ENCODE results near the gene PAIP1.
"Not testable (repeated sequence)": the region's sequence is repeated elsewhere in the genome, so short reads cannot be mapped to it uniquely, and the experiment has no call there.

PAIP1 gene

DNA sequence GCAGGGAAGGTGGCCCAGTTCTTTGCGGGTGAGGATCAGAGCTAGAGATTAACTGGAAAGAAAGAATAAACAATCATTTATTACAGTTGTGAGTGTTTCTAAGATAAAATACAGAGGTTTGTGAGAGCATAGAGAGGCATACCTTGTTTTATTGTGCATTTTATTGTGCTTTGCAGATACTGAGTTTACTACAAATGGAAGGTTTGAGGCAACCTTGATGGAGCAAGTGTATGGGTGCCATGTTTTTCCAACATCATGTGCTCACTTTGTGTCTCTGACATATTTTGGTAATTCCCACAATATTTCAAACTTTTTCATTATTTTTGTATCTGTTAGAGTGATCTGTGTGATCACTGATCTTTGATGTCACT, 41.2 kb downstream of the PAIP1 start:
- Histone ChIP-seq H3K4me1 (no peaks in the 10 kb centered on the region), H3K4me3 (ENCODE audit: low read depth, low read length) (peak overlapping the region; percentile 94), H3K9me3 (no peaks in the 10 kb centered on the region), H3K36me3 (no peaks in the 10 kb centered on the region), H3K27me3 (no peaks in the 10 kb centered on the region)
- no peak for DNase-seq
- TF ChIP-seq, protein P1, sequence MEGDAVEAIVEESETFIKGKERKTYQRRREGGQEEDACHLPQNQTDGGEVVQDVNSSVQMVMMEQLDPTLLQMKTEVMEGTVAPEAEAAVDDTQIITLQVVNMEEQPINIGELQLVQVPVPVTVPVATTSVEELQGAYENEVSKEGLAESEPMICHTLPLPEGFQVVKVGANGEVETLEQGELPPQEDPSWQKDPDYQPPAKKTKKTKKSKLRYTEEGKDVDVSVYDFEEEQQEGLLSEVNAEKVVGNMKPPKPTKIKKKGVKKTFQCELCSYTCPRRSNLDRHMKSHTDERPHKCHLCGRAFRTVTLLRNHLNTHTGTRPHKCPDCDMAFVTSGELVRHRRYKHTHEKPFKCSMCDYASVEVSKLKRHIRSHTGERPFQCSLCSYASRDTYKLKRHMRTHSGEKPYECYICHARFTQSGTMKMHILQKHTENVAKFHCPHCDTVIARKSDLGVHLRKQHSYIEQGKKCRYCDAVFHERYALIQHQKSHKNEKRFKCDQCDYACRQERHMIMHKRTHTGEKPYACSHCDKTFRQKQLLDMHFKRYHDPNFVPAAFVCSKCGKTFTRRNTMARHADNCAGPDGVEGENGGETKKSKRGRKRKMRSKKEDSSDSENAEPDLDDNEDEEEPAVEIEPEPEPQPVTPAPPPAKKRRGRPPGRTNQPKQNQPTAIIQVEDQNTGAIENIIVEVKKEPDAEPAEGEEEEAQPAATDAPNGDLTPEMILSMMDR (IDR thresholded peaks at IDR 0.05; ENCODE audit: low read depth, low read length) = no peak

DNA sequence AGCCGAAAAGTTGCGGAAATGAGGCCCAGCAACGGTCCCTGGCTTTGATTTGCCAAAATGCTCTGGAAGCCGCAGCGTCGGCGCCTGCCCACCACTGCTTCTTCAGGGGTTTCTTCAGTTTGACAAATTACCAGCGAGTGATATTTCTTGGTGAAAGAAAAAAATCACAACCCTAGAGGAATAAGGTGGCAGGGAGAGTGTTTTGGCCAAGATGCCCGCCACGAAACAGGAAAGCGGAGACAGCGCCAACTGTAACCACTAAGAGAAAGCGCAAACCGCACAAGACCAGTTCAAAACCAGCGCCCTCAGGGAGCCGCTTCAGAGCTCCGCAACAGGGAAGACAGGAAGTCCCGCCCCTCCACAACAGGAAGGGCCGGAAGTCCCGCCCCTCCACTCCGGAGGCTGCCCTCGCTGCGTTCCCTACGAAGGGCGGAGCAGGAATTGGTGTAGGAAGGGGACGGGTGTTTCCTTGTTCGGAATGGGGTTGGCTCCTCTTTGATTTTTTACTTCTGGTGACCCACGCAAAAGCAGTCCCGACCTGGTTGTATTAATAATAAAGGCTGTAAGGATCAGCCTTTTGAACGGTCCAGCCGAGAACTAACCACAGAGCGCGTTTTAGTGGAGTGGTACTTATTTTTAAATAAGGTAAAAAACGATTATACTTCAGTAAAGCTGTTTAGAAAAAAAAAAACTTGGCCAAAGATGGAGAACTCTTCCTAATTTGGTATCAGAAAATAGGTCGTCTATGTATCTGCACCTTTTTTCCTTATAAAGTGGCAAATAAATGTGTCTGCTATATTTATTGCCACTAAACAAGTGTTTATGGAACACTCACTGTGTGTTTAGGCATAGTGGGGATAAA, 41.8 kb downstream of the PAIP1 start, which contains the start of gene C5orf34:
TSS of gene C5orf34 (minus strand) at position 333 of the 862 bp plus-strand sequence. CDS start 5,809 bp downstream, outside the sequence.
- peak; percentile 97 for DNase-seq
- Histone ChIP-seq H3K4me3 (ENCODE audit: low read depth, low read length) (peak within 1 kb of the TSS; percentile 94), H3K27me3 (no peaks in the 10 kb centered on the region), H3K9me3 (no peaks in the 10 kb centered on the region), H3K36me3 (no peaks in the 10 kb centered on the region), H3K4me1 (no peaks in the 10 kb centered on the region)
- TF ChIP-seq, protein P1 (IDR thresholded peaks at IDR 0.05; ENCODE audit: low read depth, low read length) = no peak

DNA sequence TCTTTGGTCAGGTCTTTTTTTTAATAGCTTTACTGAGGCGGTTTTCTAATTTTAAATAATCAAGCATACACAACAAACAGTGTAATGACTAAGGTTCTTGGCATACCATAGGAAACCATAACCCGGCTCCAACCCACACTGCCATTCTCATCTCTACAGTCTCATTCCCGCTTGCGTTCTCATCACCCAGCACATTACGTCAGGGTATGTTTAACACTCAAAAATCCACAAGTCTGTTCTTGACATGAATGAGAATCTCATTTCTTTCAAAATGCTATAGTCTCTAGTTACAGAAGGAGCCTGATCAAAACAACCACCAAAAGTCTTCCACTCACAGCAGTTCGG, 42.4 kb downstream of the PAIP1 start:
- Histone ChIP-seq H3K4me3 (ENCODE audit: low read depth, low read length) (peak overlapping the region; percentile 94), H3K4me1 (no peaks in the 10 kb centered on the region), H3K9me3 (no peaks in the 10 kb centered on the region), H3K27me3 (no peaks in the 10 kb centered on the region), H3K36me3 (no peaks in the 10 kb centered on the region)
- TF ChIP-seq, protein P1 (IDR thresholded peaks at IDR 0.05; ENCODE audit: low read depth, low read length) = no peak
- peak; percentile 21 for DNase-seq

DNA sequence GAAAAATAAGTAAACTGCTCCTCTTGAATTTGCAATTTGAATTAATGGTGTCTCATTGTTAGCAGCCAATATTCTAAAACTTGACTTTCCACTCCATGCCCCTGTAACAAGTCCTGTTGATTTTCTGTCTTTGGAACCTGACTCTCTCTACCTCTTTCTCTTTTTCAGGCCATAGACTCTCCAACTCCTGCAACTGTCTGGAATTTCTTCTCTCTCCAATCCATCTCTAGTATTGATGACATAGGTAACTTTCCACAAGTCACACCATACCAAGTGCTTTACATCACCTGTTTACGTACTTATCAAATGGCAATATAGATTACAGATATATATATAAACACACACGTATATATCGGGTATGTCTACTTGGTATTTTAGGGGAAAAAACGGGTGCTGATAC, 42.9 kb downstream of the PAIP1 start:
- no peak for DNase-seq
- no peaks in the 10 kb centered on the region for H3K4me1 ChIP-seq
- no peaks in the 10 kb centered on the region for H3K27me3 ChIP-seq
- TF ChIP-seq, protein P1 (IDR thresholded peaks at IDR 0.05; ENCODE audit: low read depth, low read length) = no peak
- peaks cover 3% of the 10 kb centered on the region for H3K36me3 ChIP-seq
- peak overlapping the region; percentile 94 for H3K4me3 ChIP-seq (ENCODE audit: low read depth, low read length)
- no peaks in the 10 kb centered on the region for H3K9me3 ChIP-seq

DNA sequence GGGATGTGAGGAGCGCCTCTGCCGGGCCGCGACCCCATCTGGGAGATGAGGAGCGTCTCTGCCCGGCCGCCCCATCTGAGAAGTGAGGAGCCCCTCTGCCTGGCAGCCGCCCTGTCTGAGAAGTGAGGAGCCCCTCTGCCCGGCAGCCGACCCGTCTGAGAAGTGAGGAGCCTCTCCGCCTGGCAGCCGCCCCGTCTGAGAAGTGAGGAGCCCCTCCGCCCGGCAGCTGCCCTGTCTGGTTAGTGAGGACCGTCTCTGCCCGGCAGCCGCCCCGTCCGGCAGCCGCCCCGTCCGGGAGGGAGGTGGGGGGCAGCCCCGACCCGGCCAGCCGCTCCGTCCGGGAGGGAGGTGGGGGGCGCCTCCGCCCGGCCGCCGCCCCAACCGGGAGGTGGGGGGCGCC, 45.8 kb downstream of the PAIP1 start:
- not testable (repeated sequence) for DNase-seq; H3K4me3 ChIP-seq (ENCODE audit: low read depth, low read length); H3K27me3 ChIP-seq; H3K4me1 ChIP-seq; H3K9me3 ChIP-seq
- peaks cover 11% of the 10 kb centered on the region for H3K36me3 ChIP-seq

DNA sequence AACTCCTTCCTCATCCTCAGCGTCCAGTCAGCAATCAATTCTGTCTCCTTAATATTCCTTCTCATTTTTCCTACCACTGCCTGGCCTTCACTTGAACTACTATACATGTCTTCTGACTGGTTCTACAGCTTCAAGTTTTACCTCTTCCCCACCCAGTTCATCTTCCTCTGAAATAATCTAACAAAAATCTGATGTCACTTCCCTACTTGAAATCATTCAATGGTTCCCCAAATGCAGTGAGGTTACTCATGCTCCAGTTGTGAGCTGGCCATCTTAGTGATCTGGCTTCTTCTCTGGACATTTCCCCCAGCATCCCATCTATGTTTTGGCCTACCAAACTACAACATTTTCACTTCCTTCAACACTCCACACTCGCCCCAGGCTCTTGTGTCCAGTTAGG, 58.3 kb downstream of the PAIP1 start:
- H3K27me3 ChIP-seq = no peaks in the 10 kb centered on the region
- no peaks in the 10 kb centered on the region for H3K4me1 ChIP-seq
- no peak for DNase-seq
- H3K4me3 ChIP-seq (ENCODE audit: low read depth, low read length) = no peak overlapping the region
- TF ChIP-seq, protein P1 (IDR thresholded peaks at IDR 0.05; ENCODE audit: low read depth, low read length) = no peak
- peaks cover 6% of the 10 kb centered on the region for H3K36me3 ChIP-seq
- H3K9me3 ChIP-seq = no peaks in the 10 kb centered on the region
